ENCODE results near the gene SLFN11. TPM values are rescaled to one million over a fixed set of nuclear protein-coding genes. Genes with fewer than 3 reads are reported as not detected.

SLFN11 gene
- total and polyA plus RNA-seq, 9 of the 15 experiments (the other 6 are each of a cell fraction or from before 2014, with no cell fraction given): 0.04 to 0.21 TPM; not detected in 7

- Histone ChIP-seq H3K4me2 (ENCODE audit: insufficient read depth, low read length) (no peak overlapping the region), H3K9ac (ENCODE audit: insufficient read depth in 1 of 2, low read depth in 2 of 2, low read length in 2 of 2) (no peak overlapping the region), H3K36me3 (ENCODE audit: control insufficient read depth, insufficient read depth, low read length) (no peaks in the 10 kb centered on the region), H3K27ac (ENCODE audit: extremely low read depth, low read depth, low read length) (no peak overlapping the region), H2AFZ (ENCODE audit: low read depth, low read length) (no peak overlapping the region), H3K79me2 (ENCODE audit: control insufficient read depth, insufficient read depth, low read length) (no peaks in the 10 kb centered on the region), H3K4me1 (replicated peaks in 1 of 2; ENCODE audit: control insufficient read depth in 2 of 2, insufficient read depth in 2 of 2, low read length in 2 of 2) (peaks cover 6 to 15% of the 10 kb centered on the region in 2 experiments; a peak in 4 of 5 replicates), H3K27me3 (ENCODE audit: control insufficient read depth in 2 of 2, insufficient read depth in 2 of 2, low read length in 2 of 2) (peaks cover 0 to 6% of the 10 kb centered on the region in 2 experiments; a peak in 1 of 5 replicates), H3K9me3 (replicated peaks; ENCODE audit: control insufficient read depth, insufficient read depth, low read depth, low read length) (no peaks in the 10 kb centered on the region), H3K9me1 (ENCODE audit: control insufficient read depth, insufficient read depth, low read length) (no peaks in the 10 kb centered on the region), H4K20me1 (replicated peaks; ENCODE audit: control insufficient read depth, insufficient read depth, low read length) (0 out of 2 replicates have a peak, but pooled peaks cover 3% of the 10 kb centered on the region), H3K4me3 (no peak overlapping the region)
- no TSS peak for BruUV-seq (replicated peaks)
- POLR2A ChIA-PET: no interaction called here
- no peak for TF ChIP-seq NCOR1 (IDR thresholded peaks at IDR 0.05)
- TF ChIP-seq ZNF316 (IDR thresholded peaks at IDR 0.05): no peak
- no peak for TF ChIP-seq CUX1 (CRISPR knock-in tag; IDR thresholded peaks at IDR 0.05)
- no peak for TF ChIP-seq SMAD3 (CRISPR knock-in tag; conservative IDR thresholded peaks at IDR 0.05)
- TF ChIP-seq NUFIP1 (IDR thresholded peaks at IDR 0.05; ENCODE audit: partially characterized antibody): no peak
- no peak for TF ChIP-seq FOXP4 (CRISPR knock-in tag; IDR thresholded peaks at IDR 0.05; ENCODE audit: borderline replicate concordance)
- 39% methylated on average over 3 of the region's 3 CpGs for WGBS (ENCODE audit: insufficient coverage, low coverage, missing lambda C conversion rate)
- in situ Hi-C loops (cut with MboI): loop anchor here (5.0 kb wide), 2 partner anchors 225 to 435 kb away; partner anchors contain the start of gene SLFN12L
- ATAC-seq: no peak
- intact Hi-C loops (cut with micrococcal nuclease): loop anchor here (1.0 to 2.0 kb wide), 3 partner anchors 221 to 434 kb away; no protein-coding TSS in a partner anchor
- DNase-seq (ENCODE audit: extremely low read depth in 1 of 4, low spot score in 3 of 4): no peak
- FAIRE-seq: no peak
- CTCF ChIA-PET (ENCODE audit: low intra/inter-chr PET ratio): interaction anchor here (1.2 to 2.0 kb wide), 4 partner anchors 221 to 435 kb away, joined by 4 to 21 read pairs (median 6); no protein-coding TSS in a partner anchor
These were observed 61.1 kb downstream of the SLFN11 start for GRCh38 chr17:35312346-35312745.

All from K562 (cell line).